ENCODE data around the gene KANSL2.
"Not testable (repeated sequence)": the region's sequence is repeated elsewhere in the genome, so short reads cannot be mapped to it uniquely, and the experiment has no call there.

KANSL2 gene

GRCh38 chr12:48686037-48686595 lies 4.1 kb upstream of the KANSL2 start:
- no peak for DNase-seq

- no peak for DNase-seq
Observed at GRCh38 chr12:48683534-48683933, 1.5 kb upstream of the KANSL2 start.

- no peak for DNase-seq
Observed at GRCh38 chr12:48682927-48683326, 889 bp upstream of the KANSL2 start.

- not testable (repeated sequence) for DNase-seq
Observed at GRCh38 chr12:48682533-48682905, 481 bp upstream of the KANSL2 start.

GRCh38 chr12:48681399-48681709 lies 684 bp downstream of the KANSL2 start:
- DNase-seq = peak in 1 of 56 donors; percentile 20

GRCh38 chr12:48680861-48681260 lies 1.2 kb downstream of the KANSL2 start:
- DNase-seq = no peak

GRCh38 chr12:48678551-48679185 lies 3.4 kb downstream of the KANSL2 start:
- no peak for DNase-seq

GRCh38 chr12:48671231-48671856 lies 10.7 kb downstream of the KANSL2 start:
- no peak for DNase-seq

- DNase-seq = no peak
Observed at GRCh38 chr12:48668996-48669395, 13.0 kb downstream of the KANSL2 start.

- no peak for DNase-seq
Observed at GRCh38 chr12:48659863-48660262, 22.2 kb downstream of the KANSL2 start.

- DNase-seq = no peak
Observed at GRCh38 chr12:48651681-48652080, 30.4 kb downstream of the KANSL2 start.

GRCh38 chr12:48645354-48645753 lies 36.7 kb downstream of the KANSL2 start:
- DNase-seq = not testable (repeated sequence)

GRCh38 chr12:48643011-48643410 lies 39.0 kb downstream of the KANSL2 start:
- DNase-seq = no peak

GRCh38 chr12:48641752-48642555 lies 40.1 kb downstream of the KANSL2 start:
- DNase-seq = not testable (repeated sequence)

GRCh38 chr12:48640854-48641253 lies 41.2 kb downstream of the KANSL2 start:
- DNase-seq = no peak

- DNase-seq = no peak
Observed at GRCh38 chr12:48640428-48640827, 41.6 kb downstream of the KANSL2 start.

- no peak for DNase-seq
Observed at GRCh38 chr12:48631071-48631470, 51.0 kb downstream of the KANSL2 start.

- DNase-seq = no peak
Observed at GRCh38 chr12:48630346-48630745, 51.7 kb downstream of the KANSL2 start.

GRCh38 chr12:48629541-48629940 lies 52.5 kb downstream of the KANSL2 start:
- DNase-seq = no peak

GRCh38 chr12:48627556-48627955 lies 54.5 kb downstream of the KANSL2 start:
- DNase-seq = no peak

GRCh38 chr12:48622997-48623396 lies 59.0 kb downstream of the KANSL2 start:
- not testable (repeated sequence) for DNase-seq

- peak in 51 of 56 donors; percentile 3 to 83 (median 30) for DNase-seq
Observed at GRCh38 chr12:48618541-48618940, 63.5 kb downstream of the KANSL2 start.

Data from amygdala (tissue), 56 donors.